Measurements from ENCODE around the gene MID1.
"Not testable (repeated sequence)": the region's sequence is repeated elsewhere in the genome, so short reads cannot be mapped to it uniquely, and the experiment has no call there.

Gene MID1

DNA sequence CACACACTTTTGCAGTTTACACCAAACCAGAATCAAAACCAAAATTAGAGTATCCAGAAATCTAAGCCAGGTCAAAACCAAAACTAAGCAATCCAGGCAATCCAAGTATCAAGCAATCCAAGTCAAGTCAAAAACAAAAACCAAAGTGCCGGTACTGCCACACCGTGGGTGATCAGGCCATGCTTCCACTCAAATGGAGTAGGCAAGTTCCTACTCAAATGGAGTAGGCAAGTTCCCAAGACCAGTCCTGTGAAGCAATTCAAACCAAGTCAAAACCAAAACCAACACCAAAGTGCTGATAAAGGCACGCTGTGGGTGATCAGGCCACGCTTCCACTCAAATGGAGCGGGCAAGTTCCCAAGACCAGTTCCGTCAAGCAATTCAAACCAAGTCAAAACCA is 31.3 kb downstream of the MID1 start:
- DNase-seq (ENCODE audit: extremely low read depth, low read depth): no peak
- TF ChIP-seq, protein P1, sequence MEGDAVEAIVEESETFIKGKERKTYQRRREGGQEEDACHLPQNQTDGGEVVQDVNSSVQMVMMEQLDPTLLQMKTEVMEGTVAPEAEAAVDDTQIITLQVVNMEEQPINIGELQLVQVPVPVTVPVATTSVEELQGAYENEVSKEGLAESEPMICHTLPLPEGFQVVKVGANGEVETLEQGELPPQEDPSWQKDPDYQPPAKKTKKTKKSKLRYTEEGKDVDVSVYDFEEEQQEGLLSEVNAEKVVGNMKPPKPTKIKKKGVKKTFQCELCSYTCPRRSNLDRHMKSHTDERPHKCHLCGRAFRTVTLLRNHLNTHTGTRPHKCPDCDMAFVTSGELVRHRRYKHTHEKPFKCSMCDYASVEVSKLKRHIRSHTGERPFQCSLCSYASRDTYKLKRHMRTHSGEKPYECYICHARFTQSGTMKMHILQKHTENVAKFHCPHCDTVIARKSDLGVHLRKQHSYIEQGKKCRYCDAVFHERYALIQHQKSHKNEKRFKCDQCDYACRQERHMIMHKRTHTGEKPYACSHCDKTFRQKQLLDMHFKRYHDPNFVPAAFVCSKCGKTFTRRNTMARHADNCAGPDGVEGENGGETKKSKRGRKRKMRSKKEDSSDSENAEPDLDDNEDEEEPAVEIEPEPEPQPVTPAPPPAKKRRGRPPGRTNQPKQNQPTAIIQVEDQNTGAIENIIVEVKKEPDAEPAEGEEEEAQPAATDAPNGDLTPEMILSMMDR (IDR thresholded peaks at IDR 0.05; ENCODE audit: low read depth, low read length): no peak

DNA sequence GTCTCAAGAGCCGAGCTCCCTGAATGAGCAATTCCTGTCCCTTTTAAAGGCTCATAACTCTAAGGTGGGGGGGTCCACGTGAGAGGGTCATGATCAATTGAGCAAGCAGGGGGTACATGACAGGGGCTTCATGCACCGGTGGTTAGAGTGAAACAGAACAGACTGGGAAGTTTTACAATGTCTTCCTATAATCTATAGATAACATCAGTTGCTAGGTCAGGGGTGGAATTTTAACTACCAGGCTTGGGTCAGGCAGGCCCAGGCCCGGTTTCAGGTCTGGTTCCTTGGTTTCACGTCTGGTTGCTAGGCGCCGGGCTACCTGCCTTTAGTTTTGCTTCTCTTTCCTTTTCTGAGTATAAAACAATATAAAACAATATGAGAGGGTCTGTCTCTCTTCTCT is 35.5 kb downstream of the MID1 start:
- DNase-seq (ENCODE audit: extremely low read depth, low read depth): not testable (repeated sequence)

DNA sequence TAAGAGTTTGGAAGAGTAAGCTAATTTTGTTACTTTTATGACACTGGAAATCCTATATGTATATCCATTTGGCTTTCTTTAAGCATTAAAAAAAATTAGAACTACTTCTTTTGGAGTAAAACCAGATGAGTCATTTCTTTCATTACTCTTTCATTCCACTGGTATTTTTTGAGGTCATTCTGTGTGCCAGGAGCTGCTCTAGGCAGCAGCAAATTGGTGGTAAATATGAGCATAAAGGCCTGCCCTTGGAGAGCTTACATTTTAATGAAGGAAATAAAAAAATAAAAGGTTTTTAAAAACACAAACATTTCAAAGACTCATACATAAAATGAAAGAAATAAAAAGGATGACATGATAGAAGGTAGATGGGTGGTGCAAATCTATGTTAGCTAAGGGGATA is 37.4 kb downstream of the MID1 start:
- DNase-seq (ENCODE audit: extremely low read depth, low read depth): no peak
- TF ChIP-seq, protein P1 (IDR thresholded peaks at IDR 0.05; ENCODE audit: low read depth, low read length): no peak

DNA sequence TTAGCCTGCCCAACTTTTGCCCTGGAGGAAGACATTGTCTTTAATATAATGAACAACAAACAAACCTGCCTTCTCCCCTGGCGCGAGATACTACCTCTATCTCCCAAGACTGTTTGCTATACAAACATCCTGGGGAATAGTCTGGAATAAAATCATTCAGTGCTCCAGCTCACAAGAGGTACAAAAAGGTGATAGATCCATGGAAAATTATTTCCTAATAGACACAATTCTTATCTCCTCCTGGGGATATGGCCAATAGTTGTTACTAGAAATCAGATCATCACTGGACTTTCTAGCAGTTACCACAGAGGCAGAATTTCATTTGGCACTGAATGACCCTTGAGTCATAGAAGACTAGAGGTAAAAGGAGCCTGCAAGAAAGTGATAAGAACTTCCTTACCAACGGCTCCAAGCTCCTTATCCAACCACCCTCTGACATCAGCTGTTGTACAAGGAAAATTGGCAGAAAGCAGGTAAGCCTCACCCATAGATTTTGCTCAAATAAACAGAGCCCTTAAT is 38.1 kb downstream of the MID1 start:
- DNase-seq (ENCODE audit: extremely low read depth, low read depth): no peak
- TF ChIP-seq, protein P1 (IDR thresholded peaks at IDR 0.05; ENCODE audit: low read depth, low read length): no peak

DNA sequence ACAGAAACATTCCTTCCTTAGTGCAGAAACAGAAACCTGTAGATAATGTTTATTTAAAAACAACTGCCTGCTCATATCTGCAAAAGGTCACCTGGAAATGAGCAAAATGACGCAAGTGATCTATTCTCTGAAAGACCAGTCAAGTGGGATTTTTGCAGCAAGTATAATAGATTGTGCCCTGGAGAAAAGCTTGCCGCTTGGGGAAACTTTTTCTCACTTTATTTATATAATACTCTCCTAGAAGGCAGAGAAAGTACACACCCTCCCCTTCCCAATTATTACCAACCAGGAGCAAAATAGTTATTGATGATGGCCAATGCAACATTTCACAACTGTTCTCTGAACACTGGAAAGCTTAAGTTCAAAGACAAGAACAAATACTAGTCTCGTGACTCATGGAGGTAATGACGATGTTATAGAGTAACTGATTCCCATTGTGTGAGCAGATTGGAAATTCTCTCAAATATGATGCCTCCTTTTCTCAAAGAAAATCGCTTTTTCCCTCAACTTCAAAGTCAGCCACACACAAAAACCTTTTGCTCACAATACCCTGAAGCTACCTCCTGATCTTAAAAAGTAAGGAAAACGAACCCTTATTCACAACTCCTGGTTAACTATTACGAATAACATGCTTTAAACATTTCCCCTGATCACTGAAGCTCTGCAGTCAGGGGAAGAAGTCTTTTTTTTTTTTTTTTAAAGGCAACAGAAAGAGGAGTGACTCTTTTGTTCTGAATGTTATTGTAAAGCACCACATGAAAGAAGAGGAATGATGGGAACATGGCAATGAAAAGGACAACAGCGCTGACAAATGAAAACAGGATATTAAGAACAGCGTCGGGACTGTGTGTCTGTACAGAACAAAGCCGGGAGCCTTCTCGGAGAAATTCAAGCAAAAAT is 41.0 kb downstream of the MID1 start:
- DNase-seq (ENCODE audit: extremely low read depth, low read depth): no peak
- TF ChIP-seq, protein P1 (IDR thresholded peaks at IDR 0.05; ENCODE audit: low read depth, low read length): no peak

DNA sequence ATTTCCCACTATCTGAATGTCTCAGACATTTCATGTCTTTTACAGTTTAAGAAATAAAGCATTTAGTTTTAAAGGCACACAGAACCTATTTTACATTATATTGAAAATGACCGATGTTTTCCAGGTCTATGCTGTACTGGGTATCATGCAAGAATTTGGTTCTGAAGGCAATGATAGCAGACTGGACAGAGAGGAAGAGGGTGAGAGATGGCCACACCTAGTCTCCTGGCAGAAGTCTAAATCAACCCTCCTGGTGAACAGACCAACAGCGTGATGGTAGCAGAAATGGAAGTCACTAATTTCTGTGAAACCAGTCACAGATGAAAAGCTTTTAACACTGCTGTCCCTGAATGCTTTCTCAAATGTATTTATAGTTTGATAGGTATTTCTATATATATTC is 41.9 kb downstream of the MID1 start:
- TF ChIP-seq, protein P1 (IDR thresholded peaks at IDR 0.05; ENCODE audit: low read depth, low read length): no peak

DNA sequence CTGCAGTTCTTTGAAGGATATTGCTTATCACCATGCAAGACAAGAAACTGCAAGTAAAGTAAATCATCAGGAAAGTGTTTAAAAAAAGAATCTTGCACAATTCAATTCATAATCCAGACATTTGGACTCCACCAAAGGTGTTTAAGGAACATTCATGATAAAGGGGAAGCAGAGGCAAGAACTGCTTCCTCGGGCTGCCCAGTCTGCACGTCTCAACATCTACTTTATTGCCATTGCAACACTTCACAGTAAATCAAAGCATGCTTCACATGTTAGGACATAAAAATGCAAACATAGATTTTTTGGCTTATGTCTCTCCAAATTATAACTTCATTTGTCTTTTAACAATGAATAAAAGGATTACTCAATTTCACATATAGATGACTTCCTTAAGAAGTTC is 42.5 kb downstream of the MID1 start:
- TF ChIP-seq, protein P1 (IDR thresholded peaks at IDR 0.05; ENCODE audit: low read depth, low read length): no peak
- DNase-seq (ENCODE audit: extremely low read depth, low read depth): no peak

More for the DNA sequence above, 41.9 kb downstream of the MID1 start:
- no peak for DNase-seq (ENCODE audit: extremely low read depth, low read depth)

Data from AG09319 (cell line).